Activated CD4-positive, alpha-beta T cell treated with anti-CD3 and anti-CD28 coated beads, Interleukin-2, amount 10 ng/mL, durations not matched to agents 7 days and 5 days (primary cell): ENCODE data around the gene NPHP1. TPM values are rescaled to one million over a fixed set of nuclear protein-coding genes. Genes with fewer than 3 reads are reported as not detected.
"Not testable (repeated sequence)": the region's sequence is repeated elsewhere in the genome, so short reads cannot be mapped to it uniquely, and the experiment has no call there.

Experiments used
- CTCF ChIA-PET: fragments of 350-600 bp; sonication (Branson Sonifier 250); formaldehyde crosslinking; loops from one replicate; lab custom pipeline; 2021; ENCODE audit warnings: antibody characterized with exemption; lab: Charles Lee
- POLR2A ChIA-PET: fragments of 350-600 bp; sonication (Branson Sonifier 250); formaldehyde crosslinking; loops from one replicate; lab custom pipeline; 2021; ENCODE audit warnings: antibody characterized with exemption; lab: Charles Lee
- DNase-seq: peaks from one replicate; pipeline ENCODE4 v3.0.0-alpha.2; 2020
- H3K27ac Mint-ChIP-seq: one replicate; pipeline ENCODE4 v1.8.0; 2021; ENCODE audit warnings: mild to moderate bottlenecking, moderate library complexity, mixed read lengths
- H3K27me3 Mint-ChIP-seq: one replicate; pipeline ENCODE4 v1.8.0; 2021; ENCODE audit warnings: mixed read lengths
- H3K36me3 Mint-ChIP-seq: one replicate; pipeline ENCODE4 v1.8.0; 2021; ENCODE audit warnings: low read depth, mixed read lengths
- H3K4me1 Mint-ChIP-seq: one replicate; pipeline ENCODE4 v1.8.0; 2021; ENCODE audit warnings: mixed read lengths
- H3K4me3 Mint-ChIP-seq: one replicate; pipeline ENCODE4 v1.8.0; 2021; ENCODE audit warnings: mild to moderate bottlenecking, moderate library complexity, mixed read lengths
- H3K9me3 Mint-ChIP-seq: one replicate; pipeline ENCODE4 v1.8.0; 2021; ENCODE audit warnings: mixed read lengths
- total RNA-seq, 2 experiments: library from RNA; stranded (reverse); gene quantifications; one replicate each; pipeline ENCODE4 v1.2.3, GENCODE V29; 2021

NPHP1 gene
- total RNA-seq, 2 experiments from 2014 or later = 0.17 to 0.27 TPM

GRCh38 chr2:110172506-110172905 lies 32.3 kb downstream of the NPHP1 start:
- CTCF ChIA-PET = no interaction called here
- H3K27ac Mint-ChIP-seq = no peak overlapping the region

GRCh38 chr2:110170102-110170501 lies 34.7 kb downstream of the NPHP1 start:
- POLR2A ChIA-PET = no interaction called here
- H3K27me3 Mint-ChIP-seq = peaks cover 7% of the 10 kb centered on the region
- H3K9me3 Mint-ChIP-seq = no peaks in the 10 kb centered on the region
- H3K27ac Mint-ChIP-seq = no peak overlapping the region
- CTCF ChIA-PET = interaction anchor here (1.2 kb wide), 2 partner anchors 10 to 13 kb away, joined by 3 to 4 read pairs; no protein-coding TSS in a partner anchor
- H3K4me3 Mint-ChIP-seq = no peak overlapping the region
- no peak for DNase-seq
- no peaks in the 10 kb centered on the region for H3K36me3 Mint-ChIP-seq
- H3K4me1 Mint-ChIP-seq = peaks cover 4% of the 10 kb centered on the region

More at GRCh38 chr2:110172506-110172905, 32.3 kb downstream of the NPHP1 start:
- H3K36me3 Mint-ChIP-seq = no peaks in the 10 kb centered on the region
- no peak for DNase-seq
- POLR2A ChIA-PET = no interaction called here
- H3K9me3 Mint-ChIP-seq = no peaks in the 10 kb centered on the region
- H3K4me1 Mint-ChIP-seq = peaks cover 4% of the 10 kb centered on the region
- H3K27me3 Mint-ChIP-seq = peaks cover 10% of the 10 kb centered on the region
- H3K4me3 Mint-ChIP-seq = no peak overlapping the region

DNA sequence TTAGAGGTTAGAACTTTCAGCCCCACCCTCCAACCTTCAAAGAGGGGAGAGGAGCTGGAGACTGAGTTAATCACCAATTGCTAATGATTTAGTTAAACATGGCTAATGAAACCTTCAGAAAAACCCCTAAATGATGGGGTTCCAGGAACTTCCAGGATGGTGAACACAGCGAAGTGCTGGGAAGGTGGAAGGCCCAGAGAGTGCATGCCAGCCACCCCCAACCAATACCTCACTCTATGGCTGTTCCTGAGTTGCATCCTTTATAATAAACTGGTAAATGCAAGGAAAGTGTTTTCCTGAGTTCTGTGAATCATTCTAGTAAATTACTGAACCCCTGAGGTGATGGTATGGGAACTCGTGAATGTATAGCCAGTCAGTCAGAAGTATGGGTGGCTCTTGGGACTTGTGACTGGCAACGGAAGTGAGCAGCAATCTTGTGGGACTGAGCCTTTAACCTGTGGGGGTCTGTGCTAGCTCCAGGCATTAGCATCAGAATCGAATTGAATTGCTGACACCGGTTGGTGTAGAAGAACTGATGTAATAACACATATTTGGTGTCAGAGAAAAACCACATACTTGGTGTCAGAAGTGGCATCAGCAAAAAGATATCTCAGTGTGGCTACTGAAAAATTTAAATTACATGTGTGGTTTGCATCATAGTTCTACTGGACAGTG lies 37.4 kb downstream of the NPHP1 start:
- H3K27ac Mint-ChIP-seq = no peak overlapping the region
- peaks cover 4% of the 10 kb centered on the region for H3K4me1 Mint-ChIP-seq
- H3K9me3 Mint-ChIP-seq = no peaks in the 10 kb centered on the region
- H3K27me3 Mint-ChIP-seq = peaks cover 13% of the 10 kb centered on the region
- ChIA-PET CTCF (no interaction called here), POLR2A (no interaction called here)
- H3K36me3 Mint-ChIP-seq = no peaks in the 10 kb centered on the region
- no peak overlapping the region for H3K4me3 Mint-ChIP-seq
- no peak for DNase-seq

DNA sequence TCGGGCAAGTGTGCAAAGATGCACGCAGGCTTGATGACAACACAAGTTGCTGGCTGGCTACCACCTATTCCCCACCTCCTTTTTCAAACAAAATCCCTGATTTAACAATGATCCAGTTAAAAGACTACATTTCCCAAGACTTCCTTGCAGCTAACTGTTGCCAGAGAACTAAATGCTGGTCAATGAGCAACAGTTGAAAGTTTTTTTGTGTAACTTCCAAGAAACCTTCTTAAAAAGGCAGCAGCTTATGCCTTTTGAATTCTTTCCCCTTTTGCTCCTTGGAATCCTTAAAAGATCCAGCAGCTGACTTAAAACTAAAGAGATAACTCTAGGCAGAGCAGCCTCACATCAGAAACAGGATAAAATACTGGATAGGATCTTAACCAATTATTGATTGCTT lies 38.5 kb downstream of the NPHP1 start:
- H3K4me1 Mint-ChIP-seq = peaks cover 4% of the 10 kb centered on the region
- peaks cover 13% of the 10 kb centered on the region for H3K27me3 Mint-ChIP-seq
- H3K36me3 Mint-ChIP-seq = no peaks in the 10 kb centered on the region
- no peaks in the 10 kb centered on the region for H3K9me3 Mint-ChIP-seq
- ChIA-PET CTCF (interaction anchor here (1.0 kb wide), 1 partner anchor 11 kb away, joined by 3 read pairs; no protein-coding TSS in a partner anchor), POLR2A (no interaction called here)
- H3K27ac Mint-ChIP-seq = no peak overlapping the region
- no peak overlapping the region for H3K4me3 Mint-ChIP-seq
- no peak for DNase-seq

- DNase-seq = peak; percentile 45
- POLR2A ChIA-PET = interaction anchor here (0.7 kb wide), 1 partner anchor 522 kb away, joined by 3 read pairs; no protein-coding TSS in a partner anchor
- CTCF ChIA-PET = interaction anchor here (1.2 kb wide), 1 partner anchor 13 kb away, joined by 3 read pairs; no protein-coding TSS in a partner anchor
- H3K27ac Mint-ChIP-seq = no peak overlapping the region
- peaks cover 7% of the 10 kb centered on the region for H3K9me3 Mint-ChIP-seq
- no peaks in the 10 kb centered on the region for H3K27me3 Mint-ChIP-seq
- H3K4me1 Mint-ChIP-seq = peaks cover 5% of the 10 kb centered on the region
- H3K4me3 Mint-ChIP-seq = no peak overlapping the region
- H3K36me3 Mint-ChIP-seq = peaks cover 7% of the 10 kb centered on the region
Observed at GRCh38 chr2:110157153-110157793, 47.5 kb downstream of the NPHP1 start.

GRCh38 chr2:110154828-110155227 lies 50.0 kb downstream of the NPHP1 start:
- CTCF ChIA-PET = interaction anchor here (0.5 kb wide), 1 partner anchor 1558 kb away, joined by 4 read pairs; no protein-coding TSS in a partner anchor
- H3K4me1 Mint-ChIP-seq, POLR2A ChIA-PET, H3K4me3 Mint-ChIP-seq, H3K36me3 Mint-ChIP-seq, DNase-seq, H3K27me3 Mint-ChIP-seq, H3K9me3 Mint-ChIP-seq, H3K27ac Mint-ChIP-seq: not testable (repeated sequence)

DNA sequence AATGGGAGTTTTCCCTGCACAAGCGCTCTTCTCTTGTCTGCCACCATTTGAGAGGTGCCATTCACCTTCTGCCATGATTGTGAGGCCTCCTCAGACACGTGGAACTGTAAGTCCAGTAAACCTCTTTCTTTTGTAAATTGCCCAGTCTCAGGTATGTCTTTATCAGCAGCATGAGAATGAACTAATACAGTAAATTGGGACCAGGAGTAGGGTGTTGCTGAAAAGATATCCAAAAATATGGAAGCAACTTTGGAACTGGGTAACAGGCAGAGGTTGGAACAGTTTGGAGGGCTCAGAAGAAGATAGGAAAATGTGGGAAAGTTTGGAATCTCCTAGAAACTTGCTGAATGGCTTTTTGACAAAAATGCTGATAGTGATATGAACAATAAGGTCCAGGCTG lies 50.6 kb downstream of the NPHP1 start:
- H3K27me3 Mint-ChIP-seq, H3K36me3 Mint-ChIP-seq, H3K9me3 Mint-ChIP-seq, DNase-seq, H3K4me3 Mint-ChIP-seq, H3K27ac Mint-ChIP-seq, CTCF ChIA-PET, H3K4me1 Mint-ChIP-seq, POLR2A ChIA-PET: not testable (repeated sequence)

DNA sequence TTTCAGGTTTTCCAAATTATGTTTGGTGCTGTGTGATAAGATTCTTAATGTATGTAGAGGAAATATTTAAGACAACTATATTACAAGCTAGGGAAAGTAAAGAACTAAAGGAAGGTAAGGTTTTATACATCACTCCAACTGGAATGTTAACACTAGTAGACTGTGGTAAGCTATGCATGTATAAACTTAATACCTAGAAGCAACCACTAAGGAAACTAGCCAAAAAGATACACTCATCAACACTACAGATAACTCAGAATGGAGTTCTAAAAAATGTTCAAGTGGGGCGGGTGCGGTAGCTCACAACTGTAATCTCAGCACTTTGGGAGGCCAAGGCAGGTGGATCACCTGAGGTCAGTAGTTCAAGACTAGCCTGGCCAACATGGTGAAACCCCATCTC lies 51.4 kb downstream of the NPHP1 start:
- Mint-ChIP-seq H3K27me3 (no peaks in the 10 kb centered on the region), H3K4me1 (peaks cover 5% of the 10 kb centered on the region), H3K36me3 (peaks cover 7% of the 10 kb centered on the region), H3K27ac (no peak overlapping the region), H3K4me3 (no peak overlapping the region), H3K9me3 (peaks cover 10% of the 10 kb centered on the region)
- ChIA-PET CTCF (no interaction called here), POLR2A (no interaction called here)
- DNase-seq = no peak

GRCh38 chr2:110152943-110153342 lies 51.9 kb downstream of the NPHP1 start:
- Mint-ChIP-seq H3K4me3 (no peak overlapping the region), H3K27me3 (no peaks in the 10 kb centered on the region), H3K36me3 (peaks cover 7% of the 10 kb centered on the region), H3K9me3 (peaks cover 10% of the 10 kb centered on the region), H3K4me1 (peaks cover 5% of the 10 kb centered on the region), H3K27ac (no peak overlapping the region)
- no peak for DNase-seq
- ChIA-PET CTCF (no interaction called here), POLR2A (no interaction called here)

DNA sequence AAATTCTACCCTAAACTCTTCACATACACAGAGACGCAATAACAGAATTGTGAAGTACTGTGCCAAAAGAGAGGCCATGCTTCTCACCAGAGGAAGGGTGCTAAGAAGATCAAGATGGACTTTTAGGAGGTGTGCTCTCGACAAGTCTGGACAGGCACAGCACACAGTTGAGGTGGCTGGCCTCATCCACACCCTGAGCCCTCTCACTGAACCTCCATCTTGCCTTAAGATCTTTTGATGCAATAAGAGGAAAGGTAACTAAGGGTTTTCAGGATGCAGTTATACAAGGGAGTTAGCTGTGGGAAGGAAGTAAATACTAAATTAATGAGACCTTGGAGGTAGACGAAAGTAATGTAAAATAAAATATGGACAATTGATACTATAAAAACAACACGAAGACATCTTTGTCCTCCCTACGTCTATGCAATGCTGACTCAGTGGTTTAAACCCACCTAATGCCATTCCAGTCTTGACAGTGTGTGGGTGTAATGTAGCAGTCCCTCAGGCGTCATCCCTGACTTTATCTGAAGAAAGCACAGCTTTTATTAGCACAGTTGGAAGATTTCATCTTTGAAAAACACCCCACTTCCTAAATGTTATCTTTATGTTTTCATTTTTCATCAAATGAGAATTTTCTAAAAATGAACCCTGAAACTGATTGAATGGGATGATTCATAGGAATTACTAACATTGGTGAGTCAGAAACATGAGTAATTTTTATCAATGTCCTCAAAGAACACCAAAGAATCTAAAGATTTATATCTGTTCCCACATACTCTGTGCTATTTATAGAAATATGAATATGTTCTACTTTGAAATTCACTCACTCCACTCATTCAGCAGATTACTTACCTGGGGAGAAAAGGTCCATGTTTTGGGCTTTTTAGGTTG lies 55.2 kb downstream of the NPHP1 start:
- Mint-ChIP-seq H3K4me3 (no peak overlapping the region), H3K4me1 (no peaks in the 10 kb centered on the region), H3K9me3 (peaks cover 9% of the 10 kb centered on the region), H3K36me3 (peaks cover 6% of the 10 kb centered on the region), H3K27me3 (no peaks in the 10 kb centered on the region), H3K27ac (no peak overlapping the region)
- ChIA-PET POLR2A (no interaction called here), CTCF (no interaction called here)
- DNase-seq = no peak

DNA sequence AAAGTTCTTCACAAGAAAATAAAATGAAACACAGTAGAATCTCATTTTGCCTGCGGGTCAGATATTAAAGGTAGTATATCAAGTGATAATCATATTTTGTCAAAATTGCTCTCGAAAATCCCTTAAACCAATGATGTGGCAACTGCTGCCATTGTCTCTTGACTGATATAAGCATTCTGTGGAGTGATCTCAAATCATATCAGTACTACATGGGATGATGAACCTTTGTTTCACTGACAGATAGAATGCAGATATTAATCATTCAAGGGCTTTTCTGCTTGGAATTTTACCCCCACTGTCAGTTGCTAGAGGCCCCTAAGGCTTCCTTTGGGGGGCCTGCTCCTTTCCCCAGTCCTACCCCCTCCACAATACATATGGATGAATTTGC lies 57.9 kb downstream of the NPHP1 start:
- ChIA-PET POLR2A (no interaction called here), CTCF (no interaction called here)
- no peak for DNase-seq
- Mint-ChIP-seq H3K27ac (no peak overlapping the region), H3K36me3 (no peaks in the 10 kb centered on the region), H3K27me3 (no peaks in the 10 kb centered on the region), H3K4me1 (no peaks in the 10 kb centered on the region), H3K4me3 (no peak overlapping the region), H3K9me3 (peaks cover 2% of the 10 kb centered on the region)

DNA sequence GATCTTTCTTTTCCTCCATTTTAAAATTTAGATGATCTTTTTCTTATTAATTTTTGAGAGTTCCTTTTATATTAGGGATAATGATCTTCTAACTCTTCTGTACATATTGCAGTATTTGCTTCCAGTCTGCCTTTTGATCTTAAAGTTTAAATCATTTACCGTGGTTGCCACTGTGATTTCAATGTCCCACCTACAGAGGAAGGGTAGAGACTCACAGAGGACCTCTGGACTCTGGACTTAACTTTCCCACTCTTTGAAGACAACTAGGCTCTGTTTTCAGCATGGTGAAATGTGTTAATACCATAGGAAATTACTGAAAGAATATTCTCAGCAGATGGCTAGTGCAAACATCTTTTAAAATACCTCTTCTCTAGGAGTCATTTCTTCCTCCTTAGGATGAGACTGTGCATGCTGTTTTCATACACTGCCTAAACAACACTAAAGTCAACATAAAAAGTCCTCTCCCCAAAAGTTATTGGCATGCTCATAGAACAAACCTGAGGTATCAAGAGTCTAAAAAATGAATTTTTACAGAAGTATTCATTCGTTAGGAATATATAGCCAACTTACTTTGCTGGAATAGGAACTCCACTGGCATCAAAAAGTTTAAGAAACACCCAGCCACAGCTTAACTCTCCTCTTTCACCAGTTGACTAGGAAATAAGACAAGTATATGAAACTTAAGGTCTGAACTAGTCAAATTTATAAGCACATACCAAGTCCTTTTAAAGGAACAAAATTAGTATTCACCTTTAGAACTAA lies 58.4 kb downstream of the NPHP1 start:
- Mint-ChIP-seq H3K4me1 (no peaks in the 10 kb centered on the region), H3K36me3 (no peaks in the 10 kb centered on the region), H3K4me3 (no peak overlapping the region), H3K9me3 (no peaks in the 10 kb centered on the region), H3K27ac (no peak overlapping the region), H3K27me3 (no peaks in the 10 kb centered on the region)
- CTCF ChIA-PET = no interaction called here
- POLR2A ChIA-PET = no interaction called here
- no peak for DNase-seq
